ENCODE results near the gene CFAP46. TPM values are rescaled to one million over a fixed set of nuclear protein-coding genes. Genes with fewer than 3 reads are reported as not detected.

CFAP46 gene
- total RNA-seq, 2 experiments from 2014 or later: 0.34 TPM; not detected in 1

DNA sequence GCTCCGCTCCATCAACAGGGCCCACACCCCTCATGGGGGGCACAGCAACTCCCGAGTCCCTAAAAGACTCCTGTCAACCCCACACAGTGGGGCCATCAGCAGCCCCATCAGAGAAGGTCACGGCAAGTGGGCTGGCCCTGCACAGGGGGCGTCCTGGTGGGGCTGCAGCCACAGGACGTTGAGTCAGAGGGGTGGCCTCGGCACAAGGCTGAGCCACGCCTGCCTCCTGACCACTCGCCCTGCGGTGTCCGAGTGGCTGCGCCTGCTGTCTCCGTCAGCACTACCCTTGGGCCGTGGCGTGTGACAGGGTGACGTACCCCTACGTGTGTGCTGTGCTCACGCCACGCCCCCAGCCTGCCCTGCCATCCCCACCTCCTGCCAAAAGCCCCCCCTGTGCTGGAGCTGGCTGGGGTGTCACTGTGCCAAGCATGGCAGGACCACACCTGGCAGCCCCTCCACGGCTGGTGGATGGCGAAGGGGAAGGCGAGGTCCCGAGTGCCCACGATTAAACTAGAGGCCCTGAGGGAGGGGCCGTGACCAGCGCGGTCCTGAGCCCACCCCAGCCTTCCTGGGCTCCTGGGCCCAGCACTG lies 130.4 kb downstream of the CFAP46 start:
- Mint-ChIP-seq H3K4me1 (ENCODE audit: low read depth) (no peaks in the 10 kb centered on the region), H3K27me3 (peaks cover 7% of the 10 kb centered on the region), H3K9me3 (no peaks in the 10 kb centered on the region), H3K27ac (no peak overlapping the region), H3K36me3 (ENCODE audit: low read depth) (no peaks in the 10 kb centered on the region), H3K4me3 (no peak overlapping the region)
- ChIA-PET CTCF (no interaction called here), POLR2A (no interaction called here)
- no peak for DNase-seq
- TF ChIP-seq, protein P1, sequence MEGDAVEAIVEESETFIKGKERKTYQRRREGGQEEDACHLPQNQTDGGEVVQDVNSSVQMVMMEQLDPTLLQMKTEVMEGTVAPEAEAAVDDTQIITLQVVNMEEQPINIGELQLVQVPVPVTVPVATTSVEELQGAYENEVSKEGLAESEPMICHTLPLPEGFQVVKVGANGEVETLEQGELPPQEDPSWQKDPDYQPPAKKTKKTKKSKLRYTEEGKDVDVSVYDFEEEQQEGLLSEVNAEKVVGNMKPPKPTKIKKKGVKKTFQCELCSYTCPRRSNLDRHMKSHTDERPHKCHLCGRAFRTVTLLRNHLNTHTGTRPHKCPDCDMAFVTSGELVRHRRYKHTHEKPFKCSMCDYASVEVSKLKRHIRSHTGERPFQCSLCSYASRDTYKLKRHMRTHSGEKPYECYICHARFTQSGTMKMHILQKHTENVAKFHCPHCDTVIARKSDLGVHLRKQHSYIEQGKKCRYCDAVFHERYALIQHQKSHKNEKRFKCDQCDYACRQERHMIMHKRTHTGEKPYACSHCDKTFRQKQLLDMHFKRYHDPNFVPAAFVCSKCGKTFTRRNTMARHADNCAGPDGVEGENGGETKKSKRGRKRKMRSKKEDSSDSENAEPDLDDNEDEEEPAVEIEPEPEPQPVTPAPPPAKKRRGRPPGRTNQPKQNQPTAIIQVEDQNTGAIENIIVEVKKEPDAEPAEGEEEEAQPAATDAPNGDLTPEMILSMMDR (IDR thresholded peaks at IDR 0.05): no peak
- intact Hi-C loops (cut with micrococcal nuclease): no loop called here
- ATAC-seq: no peak

GRCh38 chr10:132810807-132811700 lies 131.3 kb downstream of the CFAP46 start:
- ChIA-PET CTCF (no interaction called here), POLR2A (no interaction called here)
- ATAC-seq (no peak), DNase-seq (no peak)
- H3K4me3 Mint-ChIP-seq: no peak overlapping the region
- no peak overlapping the region for H3K27ac Mint-ChIP-seq
- intact Hi-C loops (cut with micrococcal nuclease): no loop called here
- no peaks in the 10 kb centered on the region for H3K9me3 Mint-ChIP-seq
- H3K4me1 Mint-ChIP-seq (ENCODE audit: low read depth): no peaks in the 10 kb centered on the region
- no peaks in the 10 kb centered on the region for H3K36me3 Mint-ChIP-seq (ENCODE audit: low read depth)
- TF ChIP-seq, protein P1 (IDR thresholded peaks at IDR 0.05): no peak
- H3K27me3 Mint-ChIP-seq: peaks cover 2% of the 10 kb centered on the region

DNA sequence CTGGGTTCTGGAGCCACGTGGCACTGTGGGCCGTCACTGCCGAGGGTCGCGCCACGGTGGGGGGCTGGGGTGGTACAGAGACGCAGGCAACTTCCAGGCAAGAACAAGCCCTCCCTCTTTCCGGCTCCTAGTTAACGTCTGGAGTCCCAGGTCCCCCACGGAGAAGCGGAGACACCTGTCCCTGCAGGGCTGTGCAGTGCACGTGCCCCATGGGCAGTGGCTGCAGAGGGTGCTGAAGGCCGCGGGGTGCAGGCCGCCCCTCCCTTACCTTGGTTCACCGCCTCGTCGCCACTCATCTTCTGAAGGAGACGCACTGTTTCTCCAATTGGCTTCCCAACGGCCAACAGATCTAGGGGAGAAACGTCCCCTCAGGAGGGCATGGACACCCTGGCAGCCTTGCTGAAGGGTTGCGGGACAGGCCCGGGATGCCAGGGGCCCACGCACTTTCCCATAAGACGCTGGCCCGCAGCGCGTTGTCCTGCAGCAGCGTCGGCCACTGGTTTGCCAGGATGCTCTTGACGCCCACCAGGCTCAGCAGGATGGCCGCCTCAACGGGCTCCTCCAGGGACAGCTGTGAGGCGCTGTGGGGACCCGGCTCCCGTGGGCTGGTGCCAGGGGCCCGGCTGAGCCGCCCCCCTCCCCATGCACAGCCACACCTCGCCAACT lies 132.1 kb downstream of the CFAP46 start:
- ATAC-seq (no peak), DNase-seq (no peak)
- Mint-ChIP-seq H3K27me3 (no peaks in the 10 kb centered on the region), H3K36me3 (ENCODE audit: low read depth) (no peaks in the 10 kb centered on the region), H3K4me3 (no peak overlapping the region), H3K9me3 (no peaks in the 10 kb centered on the region), H3K27ac (no peak overlapping the region), H3K4me1 (ENCODE audit: low read depth) (no peaks in the 10 kb centered on the region)
- POLR2A ChIA-PET: no interaction called here
- intact Hi-C loops (cut with micrococcal nuclease): no loop called here
- TF ChIP-seq, protein P1 (IDR thresholded peaks at IDR 0.05): no peak
- CTCF ChIA-PET: no interaction called here

- intact Hi-C loops (cut with micrococcal nuclease): no loop called here
- DNase-seq (no peak), ATAC-seq (no peak)
- Mint-ChIP-seq H3K36me3 (ENCODE audit: low read depth) (no peaks in the 10 kb centered on the region), H3K4me3 (no peak overlapping the region), H3K27me3 (no peaks in the 10 kb centered on the region), H3K4me1 (ENCODE audit: low read depth) (no peaks in the 10 kb centered on the region), H3K9me3 (no peaks in the 10 kb centered on the region), H3K27ac (no peak overlapping the region)
- ChIA-PET CTCF (no interaction called here), POLR2A (no interaction called here)
- TF ChIP-seq, protein P1 (IDR thresholded peaks at IDR 0.05): no peak
These were observed 132.9 kb downstream of the CFAP46 start for GRCh38 chr10:132809232-132810140.

Data from activated CD8-positive, alpha-beta T cell treated with anti-CD3 and anti-CD28 coated beads for 36 hours (primary cell).